ENCODE results near the gene KCNJ9. TPM values are rescaled to one million over a fixed set of nuclear protein-coding genes. Genes with fewer than 3 reads are reported as not detected.
A peak's percentile ranks its signal among the peaks of the same experiment; 100 is the strongest.

The KCNJ9 gene
- total and polyA plus RNA-seq, 4 donors: not detected

GRCh38 chr1:160095382-160096105, 14.2 kb downstream of the KCNJ9 start:
- no peak for DNase-seq (ENCODE audit: low spot score)
- TF ChIP-seq SP1 (IDR thresholded peaks at IDR 0.05) (no peak), HNF4A (conservative IDR thresholded peaks at IDR 0.05) (peak; percentile 36 to 67), YY1 (IDR thresholded peaks at IDR 0.05) (peak; percentile 43)
- peak overlapping the region; percentile 84 to 89 for H3K27ac ChIP-seq (ENCODE audit: low read depth in 1 of 2, low read length in 2 of 2)
- H3K27me3 ChIP-seq (ENCODE audit: control insufficient read depth in 4 of 4, insufficient read depth in 4 of 4, low read length in 3 of 4): no peaks in the 10 kb centered on the region
- H3K9me3 ChIP-seq (ENCODE audit: control insufficient read depth in 4 of 4, low read length in 3 of 4): no peaks in the 10 kb centered on the region
- WGBS: 75% methylated on average over 4 of the region's 4 CpGs
- peak overlapping the region in 1 of 2 donors; percentile 6 for H3K9ac ChIP-seq (ENCODE audit: low read depth in 1 of 2, low read length in 2 of 2)
- H3K4me3 ChIP-seq (ENCODE audit: low read depth in 1 of 3, low read length in 3 of 3): no peak overlapping the region
- H3K4me1 ChIP-seq (ENCODE audit: control insufficient read depth in 4 of 4, insufficient read depth in 4 of 4, low read length in 3 of 4): peaks cover 32 to 69% (median 59%) of the 10 kb centered on the region in 4 donors
- H3K36me3 ChIP-seq (ENCODE audit: control insufficient read depth in 4 of 4, insufficient read depth in 3 of 4, low read depth in 1 of 4, low read length in 3 of 4): peaks cover 0 to 19% (median 10%) of the 10 kb centered on the region in 4 donors

- Histone ChIP-seq H3K9ac (ENCODE audit: low read depth in 1 of 2, low read length in 2 of 2) (peak overlapping the region; percentile 45 to 78), H3K27ac (ENCODE audit: low read depth in 1 of 2, low read length in 2 of 2) (peak overlapping the region; percentile 84 to 89)
Observed at GRCh38 chr1:160096274-160097116, 15.2 kb downstream of the KCNJ9 start.

GRCh38 chr1:160097151-160097910, 16.0 kb downstream of the KCNJ9 start:
- WGBS: 55% methylated on average over 5 of the region's 5 CpGs
- DNase-seq (ENCODE audit: low spot score): no peak
- peaks cover 36 to 78% (median 66%) of the 10 kb centered on the region in 4 donors for H3K4me1 ChIP-seq (ENCODE audit: control insufficient read depth in 4 of 4, insufficient read depth in 4 of 4, low read length in 3 of 4)
- peaks cover 0 to 3% (median 2%) of the 10 kb centered on the region in 4 donors for H3K36me3 ChIP-seq (ENCODE audit: control insufficient read depth in 4 of 4, insufficient read depth in 3 of 4, low read depth in 1 of 4, low read length in 3 of 4)
- H3K4me3 ChIP-seq (ENCODE audit: low read depth in 1 of 3, low read length in 3 of 3): peak overlapping the region; percentile 77 to 79 (median 78)
- no peak for TF ChIP-seq GABPA (IDR thresholded peaks at IDR 0.05 in 1 of 2, conservative IDR thresholded peaks at IDR 0.05 in 1 of 2)
- no peak for TF ChIP-seq MAX (IDR thresholded peaks at IDR 0.05)
- no peak for TF ChIP-seq HNF4G (IDR thresholded peaks at IDR 0.05)
- no peak for TF ChIP-seq HNF4A (conservative IDR thresholded peaks at IDR 0.05)
- TF ChIP-seq RAD21 (IDR thresholded peaks at IDR 0.05): no peak
- no peak for TF ChIP-seq FOXA1 (IDR thresholded peaks at IDR 0.05)
- no peak for TF ChIP-seq SP1 (IDR thresholded peaks at IDR 0.05)
- TF ChIP-seq NR2F2 (IDR thresholded peaks at IDR 0.05): no peak
- TF ChIP-seq JUND (IDR thresholded peaks at IDR 0.05): no peak
- TF ChIP-seq ATF3 (IDR thresholded peaks at IDR 0.05): no peak
- no peak for TF ChIP-seq YY1 (IDR thresholded peaks at IDR 0.05)
- TF ChIP-seq, protein P1, sequence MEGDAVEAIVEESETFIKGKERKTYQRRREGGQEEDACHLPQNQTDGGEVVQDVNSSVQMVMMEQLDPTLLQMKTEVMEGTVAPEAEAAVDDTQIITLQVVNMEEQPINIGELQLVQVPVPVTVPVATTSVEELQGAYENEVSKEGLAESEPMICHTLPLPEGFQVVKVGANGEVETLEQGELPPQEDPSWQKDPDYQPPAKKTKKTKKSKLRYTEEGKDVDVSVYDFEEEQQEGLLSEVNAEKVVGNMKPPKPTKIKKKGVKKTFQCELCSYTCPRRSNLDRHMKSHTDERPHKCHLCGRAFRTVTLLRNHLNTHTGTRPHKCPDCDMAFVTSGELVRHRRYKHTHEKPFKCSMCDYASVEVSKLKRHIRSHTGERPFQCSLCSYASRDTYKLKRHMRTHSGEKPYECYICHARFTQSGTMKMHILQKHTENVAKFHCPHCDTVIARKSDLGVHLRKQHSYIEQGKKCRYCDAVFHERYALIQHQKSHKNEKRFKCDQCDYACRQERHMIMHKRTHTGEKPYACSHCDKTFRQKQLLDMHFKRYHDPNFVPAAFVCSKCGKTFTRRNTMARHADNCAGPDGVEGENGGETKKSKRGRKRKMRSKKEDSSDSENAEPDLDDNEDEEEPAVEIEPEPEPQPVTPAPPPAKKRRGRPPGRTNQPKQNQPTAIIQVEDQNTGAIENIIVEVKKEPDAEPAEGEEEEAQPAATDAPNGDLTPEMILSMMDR (IDR thresholded peaks at IDR 0.05; ENCODE audit: low read depth, low read length, missing input control): no peak
- peak overlapping the region; percentile 45 to 78 for H3K9ac ChIP-seq (ENCODE audit: low read depth in 1 of 2, low read length in 2 of 2)
- H3K27ac ChIP-seq (ENCODE audit: low read depth in 1 of 2, low read length in 2 of 2): peak overlapping the region; percentile 84 to 89
- H3K9me3 ChIP-seq (ENCODE audit: control insufficient read depth in 4 of 4, low read length in 3 of 4): no peaks in the 10 kb centered on the region
- no peaks in the 10 kb centered on the region for H3K27me3 ChIP-seq (ENCODE audit: control insufficient read depth in 4 of 4, insufficient read depth in 4 of 4, low read length in 3 of 4)

More at GRCh38 chr1:160096274-160097116, 15.2 kb downstream of the KCNJ9 start:
- Histone ChIP-seq H3K36me3 (ENCODE audit: control insufficient read depth in 4 of 4, insufficient read depth in 3 of 4, low read depth in 1 of 4, low read length in 3 of 4) (peaks cover 0 to 12% (median 6%) of the 10 kb centered on the region in 4 donors), H3K4me3 (ENCODE audit: low read depth in 1 of 3, low read length in 3 of 3) (no peak overlapping the region), H3K27me3 (ENCODE audit: control insufficient read depth in 4 of 4, insufficient read depth in 4 of 4, low read length in 3 of 4) (no peaks in the 10 kb centered on the region), H3K4me1 (ENCODE audit: control insufficient read depth in 4 of 4, insufficient read depth in 4 of 4, low read length in 3 of 4) (peaks cover 36 to 78% (median 66%) of the 10 kb centered on the region in 4 donors), H3K9me3 (ENCODE audit: control insufficient read depth in 4 of 4, low read length in 3 of 4) (no peaks in the 10 kb centered on the region)
- DNase-seq (ENCODE audit: low spot score): no peak
- WGBS: 57% methylated on average over 4 of the region's 4 CpGs
- TF ChIP-seq RXRA (IDR thresholded peaks at IDR 0.05): peak in 1 of 2 donors; percentile 15
- no peak for TF ChIP-seq HNF4G (IDR thresholded peaks at IDR 0.05)
- peak in 1 of 2 donors; percentile 24 for TF ChIP-seq HNF4A (conservative IDR thresholded peaks at IDR 0.05)
- no peak for TF ChIP-seq EGR1 (IDR thresholded peaks at IDR 0.05; ENCODE audit: low read depth in 2 of 2)

Data from liver (tissue), 9 donors.